T-cell (primary cell): ENCODE results near the gene UBA52. TPM values are rescaled to one million over a fixed set of nuclear protein-coding genes. Genes with fewer than 3 reads are reported as not detected.

Source experiments
- ATAC-seq, 4 experiments: fragments of 200-7000 bp in 3 of 4; fragments of 150-1000 bp in 1 of 4; cut with Tn5 transposase; replicated peaks in 1 of 4; 1 replicate in 3 of 4; 2 replicates in 1 of 4; pipeline ENCODE4 v1.10.0; 2021; ENCODE audit warnings: moderate library complexity in 3 of 4, mild to moderate bottlenecking in 2 of 4, moderate number of reproducible peaks in 1 of 4
- CTCF ChIA-PET, 2 donors: fragments of 300-600 bp; sonication (Branson Sonifier 250); formaldehyde crosslinking; loops; one replicate each; lab custom pipeline; 2022; ENCODE audit warnings: antibody characterized with exemption in 2 of 2; lab: Charles Lee
- POLR2A ChIA-PET, 2 donors: fragments of 300-600 bp; sonication (Branson Sonifier 250); formaldehyde crosslinking; loops; one replicate each; lab custom pipeline; 2022; ENCODE audit warnings: antibody characterized with exemption in 2 of 2; lab: Charles Lee
- DNase-seq, 35 experiments: peaks; one replicate each; pipeline versions ENCODE4 v3.0.0 to v3.0.0-alpha.2; 2013 to 2023
- H3K27ac ChIP-seq: one replicate; pipeline ENCODE4 v1.5.1; 2013; ENCODE audit warnings: low read length
- H3K27me3 ChIP-seq, 2 experiments: replicated peaks in 1 of 2; 1 replicate in 1 of 2; 2 replicates in 1 of 2; pipeline versions ENCODE4 v1.6.1 to v1.7.0; 2013; ENCODE audit warnings: low read length in 1 of 2, mixed read lengths in 1 of 2; ENCODE audit not compliant: control insufficient read depth in 2 of 2, insufficient read depth in 2 of 2; ENCODE audit errors: extremely low read depth in 1 of 2
- H3K36me3 ChIP-seq, 2 donors: 1 replicate in 1 of 2; 2 replicates in 1 of 2; pipeline versions ENCODE4 v1.6.1 to v1.7.0; 2013; ENCODE audit warnings: low read length in 1 of 2; ENCODE audit not compliant: control insufficient read depth in 2 of 2, insufficient read depth in 1 of 2; ENCODE audit errors: extremely low read depth in 1 of 2
- H3K4me1 ChIP-seq, 2 experiments: 1 replicate in 1 of 2; 2 replicates in 1 of 2; pipeline versions ENCODE4 v1.6.1 to v1.7.0; 2013; ENCODE audit warnings: low read length in 2 of 2, mixed read lengths in 1 of 2; ENCODE audit not compliant: insufficient read depth in 2 of 2, control insufficient read depth in 1 of 2; ENCODE audit errors: extremely low read depth in 1 of 2
- H3K4me3 ChIP-seq, 2 donors: 1 replicate in 1 of 2; 2 replicates in 1 of 2; pipeline versions ENCODE4 v1.5.1 to v1.7.0; 2013; ENCODE audit warnings: mild to moderate bottlenecking in 2 of 2, low read length in 1 of 2, moderate library complexity in 1 of 2; ENCODE audit not compliant: control insufficient read depth in 1 of 2; ENCODE audit errors: extremely low read depth in 1 of 2
- H3K9me3 ChIP-seq: 2 replicates; pipeline ENCODE4 v1.7.0; 2013
- H3K27ac Mint-ChIP-seq, 2 donors: one replicate each; pipeline ENCODE4 v1.8.0; 2020 to 2021; ENCODE audit warnings: mild to moderate bottlenecking in 2 of 2, mixed read lengths in 2 of 2
- H3K27me3 Mint-ChIP-seq, 2 donors: one replicate each; pipeline ENCODE4 v1.8.0; 2021 to 2022; ENCODE audit warnings: mixed read lengths in 2 of 2
- H3K36me3 Mint-ChIP-seq: one replicate; pipeline ENCODE4 v1.8.0; 2021; ENCODE audit warnings: mixed read lengths
- H3K4me1 Mint-ChIP-seq, 3 donors: one replicate each; pipeline ENCODE4 v1.8.0; 2020 to 2022; ENCODE audit warnings: mixed read lengths in 3 of 3, mild to moderate bottlenecking in 1 of 3
- H3K4me3 Mint-ChIP-seq, 3 donors: one replicate each; pipeline ENCODE4 v1.8.0; 2020 to 2022; ENCODE audit warnings: mild to moderate bottlenecking in 3 of 3, mixed read lengths in 3 of 3, moderate library complexity in 3 of 3
- H3K9me3 Mint-ChIP-seq, 3 donors: one replicate each; pipeline ENCODE4 v1.8.0; 2020 to 2022; ENCODE audit warnings: mixed read lengths in 3 of 3
- WGBS: methylation state at CpG from one replicate; pipeline ENCODE4 v1.1.5; 2013; ENCODE audit warnings: missing lambda C conversion rate; ENCODE audit not compliant: insufficient coverage; 5-methylcytosine and 5-hydroxymethylcytosine counted together
- total RNA-seq, 35 experiments: library from RNA in 6 of 35; stranded (reverse) in 6 of 35; fragments of 120-200 nt in 1 of 35; gene quantifications; one replicate each; pipeline versions ENCODE4 v1.2.1 to v1.2.4 and lab custom pipeline; 2013 to 2026

The UBA52 gene
- total RNA-seq, 5 donors from 2014 or later (not counting 1 experiment from before 2014, with no cell fraction given), result 1,917 to 2,053 (median 1,972) TPM

DNA sequence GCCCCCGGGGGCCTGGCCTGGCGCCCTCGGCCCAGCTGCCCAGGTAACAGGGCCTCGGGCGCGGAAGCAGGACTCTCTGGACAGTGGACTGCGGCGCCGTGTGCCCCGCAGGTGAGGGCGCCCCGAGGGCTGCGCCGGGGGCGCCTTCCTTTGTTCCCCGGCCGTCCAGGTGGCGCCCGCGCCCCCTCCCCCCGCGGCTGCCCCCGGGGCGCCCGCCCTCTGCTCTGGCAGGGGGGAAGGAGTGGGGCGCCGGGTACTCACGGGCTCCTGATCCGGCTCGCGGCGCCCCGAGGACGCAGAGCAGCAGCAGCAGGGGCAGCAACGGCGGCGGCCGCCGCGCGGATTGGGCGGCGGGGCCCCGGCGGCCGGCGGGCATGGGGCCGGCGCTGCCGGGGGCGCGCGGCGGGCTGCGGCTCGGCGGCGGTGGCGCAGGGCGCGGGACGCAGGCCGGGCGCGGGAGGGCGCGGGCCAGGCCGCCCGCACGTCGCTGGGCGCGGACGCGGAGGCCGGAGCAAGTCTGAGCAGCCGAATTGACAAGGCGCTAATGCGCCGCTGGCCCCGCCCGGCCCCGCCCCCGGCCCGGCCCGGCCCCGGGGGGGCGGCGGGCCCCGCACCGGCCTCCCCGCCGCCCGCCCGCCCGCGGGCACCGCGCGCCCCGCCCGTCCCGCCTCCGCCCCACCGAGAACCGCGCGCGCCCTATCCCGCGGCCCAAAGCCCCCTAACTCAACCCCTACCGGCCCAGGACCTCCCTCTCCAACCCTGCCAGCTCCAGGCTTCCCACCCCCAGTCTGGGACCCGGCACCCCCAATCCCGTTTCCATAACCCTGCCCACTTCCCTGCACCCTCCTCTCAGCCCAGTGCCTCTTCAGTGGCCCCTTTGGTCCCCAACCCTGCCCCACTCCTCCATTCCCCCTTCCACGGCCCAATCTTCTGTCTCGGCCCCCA lies 34.9 kb downstream of the UBA52 start, which contains the start of gene CRLF1:
Gene CRLF1 (minus strand): TSS at position 519 of the 945 bp plus-strand sequence. CDS start 143 bp downstream, at position 376.
- 4% methylated on average over 85 of the region's 116 CpGs for WGBS
- Histone ChIP-seq H3K36me3 (no peaks in the 10 kb centered on the region), H3K4me1 (peaks cover 0 to 36% of the 10 kb centered on the region in 2 experiments), H3K4me3 (no peak within 1 kb of the TSS), H3K9me3 (no peaks in the 10 kb centered on the region), H3K27me3 (peaks cover 14 to 89% of the 10 kb centered on the region in 2 experiments), H3K27ac (no peak within 1 kb of the TSS)
- H3K9me3 Mint-ChIP-seq, result no peaks in the 10 kb centered on the region
- peak within 1 kb of the TSS in 2 of 3 donors; percentile 21 to 52 for H3K4me3 Mint-ChIP-seq
- H3K36me3 Mint-ChIP-seq, result no peaks in the 10 kb centered on the region
- H3K27ac Mint-ChIP-seq, result no peak within 1 kb of the TSS
- ChIA-PET CTCF (interaction anchor here in 1 of 2 donors (0.6 kb wide), 1 partner anchor 50 kb away, joined by 3 read pairs; no protein-coding TSS in a partner anchor), POLR2A (no interaction called here)
- H3K27me3 Mint-ChIP-seq, result peaks cover 47 to 71% of the 10 kb centered on the region in 2 donors
- DNase-seq (no peak), ATAC-seq (no peak)
- peaks cover 7 to 30% (median 16%) of the 10 kb centered on the region in 3 donors for H3K4me1 Mint-ChIP-seq

DNA sequence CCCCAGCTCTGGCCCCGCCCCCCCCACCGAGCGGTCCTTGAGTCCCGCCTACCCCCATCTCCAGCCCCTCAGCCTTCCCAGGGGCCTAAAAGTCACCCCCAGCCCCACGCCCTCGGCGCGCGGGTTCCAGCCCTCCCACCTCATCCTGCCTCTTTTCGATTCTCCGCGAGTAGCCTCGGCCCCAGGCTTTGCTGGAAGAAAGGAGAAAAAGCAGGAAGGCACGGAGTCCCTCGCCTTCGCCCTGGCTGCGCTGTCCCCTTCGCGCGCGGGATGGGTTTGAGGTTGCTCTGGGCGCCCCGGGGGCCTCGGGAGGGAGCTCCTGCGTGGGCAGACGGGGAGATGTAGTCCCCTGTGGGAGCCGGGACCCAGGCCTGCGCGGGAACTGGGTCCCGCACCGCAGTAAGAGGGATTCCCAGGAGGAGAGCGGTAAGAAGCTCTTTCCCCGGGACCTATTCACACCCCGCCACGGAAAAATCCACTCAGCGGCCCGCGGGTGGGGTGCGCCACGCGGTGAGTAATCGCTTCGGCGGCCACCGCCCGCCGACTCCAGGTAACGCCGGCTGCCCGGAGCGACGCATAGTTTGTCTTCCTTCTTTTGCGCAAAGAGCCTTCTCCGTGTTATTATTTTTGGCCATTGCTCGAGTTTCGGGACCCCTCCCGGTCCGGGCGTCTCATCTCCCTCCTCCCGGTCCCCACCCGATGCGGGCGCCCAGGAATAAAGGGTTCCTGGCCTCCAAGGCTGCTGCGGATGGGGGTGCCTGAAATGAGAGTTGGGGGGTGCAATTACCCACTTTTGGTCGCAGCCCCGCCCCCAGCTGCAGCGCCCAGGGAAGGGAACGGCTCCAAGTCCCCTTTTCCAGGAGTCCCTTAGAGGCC lies 35.8 kb downstream of the UBA52 start:
- Mint-ChIP-seq H3K27me3 (peaks cover 41 to 72% of the 10 kb centered on the region in 2 donors), H3K36me3 (no peaks in the 10 kb centered on the region), H3K4me1 (peaks cover 14 to 37% (median 23%) of the 10 kb centered on the region in 3 donors), H3K27ac (no peak overlapping the region), H3K4me3 (peak overlapping the region in 2 of 3 donors; percentile 21 to 45), H3K9me3 (no peaks in the 10 kb centered on the region)
- Histone ChIP-seq H3K27me3 (peaks cover 17 to 89% of the 10 kb centered on the region in 2 experiments), H3K9me3 (no peaks in the 10 kb centered on the region), H3K4me3 (no peak overlapping the region), H3K36me3 (no peaks in the 10 kb centered on the region), H3K4me1 (peaks cover 5 to 45% of the 10 kb centered on the region in 2 experiments), H3K27ac (no peak overlapping the region)
- CTCF ChIA-PET, result interaction anchor here in 1 of 2 donors (0.6 kb wide), 1 partner anchor 50 kb away, joined by 3 read pairs; no protein-coding TSS in a partner anchor
- no peak for ATAC-seq
- POLR2A ChIA-PET, result no interaction called here
- WGBS, result 5% methylated on average over 46 of the region's 68 CpGs
- DNase-seq, result peak in 1 of 35 experiments; percentile 25

DNA sequence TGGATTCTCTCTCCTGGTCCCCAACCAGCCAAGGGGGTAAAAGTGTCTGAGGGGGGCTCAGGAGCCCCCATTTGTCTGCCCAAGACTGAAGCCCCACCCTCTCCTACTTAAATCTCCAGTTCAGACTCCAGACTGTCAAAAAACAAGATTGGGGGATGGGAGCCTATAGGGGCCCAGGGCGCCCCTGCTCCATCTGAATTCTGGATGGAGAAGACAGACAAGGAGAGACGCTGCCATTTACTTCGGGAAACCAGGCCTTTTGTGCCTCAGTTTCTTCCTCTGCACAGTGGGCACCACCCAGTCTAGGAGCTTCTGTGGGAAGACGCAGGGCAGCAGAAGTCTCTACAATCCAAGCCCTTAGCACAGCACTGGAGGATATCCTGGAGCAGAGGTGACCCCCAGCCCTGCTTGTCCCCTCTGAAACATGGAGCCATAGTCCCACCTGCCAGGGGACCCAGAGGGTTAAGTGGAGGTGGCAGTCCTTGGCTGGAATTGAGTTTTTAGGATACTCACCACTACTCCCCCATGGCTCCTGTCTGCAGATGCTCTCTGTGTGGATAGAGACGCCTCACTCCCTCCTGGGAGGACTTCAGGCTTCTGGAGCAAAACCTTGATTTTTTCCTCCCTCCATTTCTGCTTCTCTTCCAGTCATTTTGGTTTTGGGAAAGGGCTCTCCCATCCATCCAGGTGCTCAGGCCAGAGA lies 36.6 kb downstream of the UBA52 start:
- no peaks in the 10 kb centered on the region for H3K36me3 Mint-ChIP-seq
- no peak overlapping the region for H3K27ac Mint-ChIP-seq
- no peaks in the 10 kb centered on the region for H3K9me3 Mint-ChIP-seq
- Histone ChIP-seq H3K27ac (no peak overlapping the region), H3K4me1 (peaks cover 6 to 50% of the 10 kb centered on the region in 2 experiments), H3K4me3 (no peak overlapping the region), H3K36me3 (no peaks in the 10 kb centered on the region), H3K27me3 (peaks cover 17 to 88% of the 10 kb centered on the region in 2 experiments), H3K9me3 (no peaks in the 10 kb centered on the region)
- ChIA-PET POLR2A (no interaction called here), CTCF (no interaction called here)
- peaks cover 35 to 68% of the 10 kb centered on the region in 2 donors for H3K27me3 Mint-ChIP-seq
- ATAC-seq, result no peak
- H3K4me3 Mint-ChIP-seq, result peak overlapping the region in 1 of 3 donors; percentile 45
- H3K4me1 Mint-ChIP-seq, result peaks cover 17 to 36% (median 21%) of the 10 kb centered on the region in 3 donors
- DNase-seq, result no peak
- 18% methylated on average over 4 of the region's 5 CpGs for WGBS

DNA sequence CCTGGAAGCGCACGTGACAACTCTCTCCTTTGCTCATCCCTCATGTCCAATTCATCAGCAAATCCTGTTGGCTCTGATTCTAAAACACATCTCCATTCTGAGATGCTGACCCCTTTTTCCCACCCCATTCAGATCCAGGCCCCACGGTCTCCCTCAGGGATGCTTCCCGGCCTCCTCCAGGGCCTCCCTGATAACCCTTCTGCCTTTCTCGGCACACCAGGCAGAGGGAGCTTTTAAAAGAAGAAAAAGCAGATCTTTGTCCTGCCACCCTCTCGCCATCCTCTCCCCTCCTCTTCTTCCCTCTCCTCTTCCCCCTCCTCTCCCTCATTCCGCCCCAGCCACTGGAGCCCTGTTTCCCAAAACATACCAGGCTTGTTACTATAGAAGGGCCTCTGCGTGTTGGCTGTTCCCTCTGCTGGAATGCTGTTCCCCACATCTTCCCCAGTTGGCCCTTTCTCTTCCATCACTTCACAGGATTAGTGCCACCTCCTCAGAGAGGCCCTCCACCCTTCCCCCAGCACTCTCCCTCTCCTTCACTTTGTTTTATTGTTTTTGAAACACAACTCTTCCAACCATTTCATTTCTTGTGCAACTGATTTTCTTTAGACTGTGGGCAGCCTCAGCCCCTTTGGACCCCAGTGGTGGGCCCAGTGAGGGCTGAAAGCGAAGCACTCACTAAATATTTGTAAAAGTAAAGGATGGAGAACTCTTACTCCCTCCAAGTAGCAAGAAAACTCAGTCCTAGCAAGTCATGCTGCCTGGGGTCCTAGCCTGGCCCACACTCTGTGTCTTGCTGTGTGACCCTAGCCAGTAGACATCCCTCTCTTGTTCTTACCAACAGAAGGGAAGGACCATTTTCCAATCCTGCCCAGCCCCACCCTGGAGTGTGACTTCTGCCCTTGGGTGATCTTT lies 37.4 kb downstream of the UBA52 start:
- ChIA-PET CTCF (interaction anchor here in 1 of 2 donors (0.6 kb wide), 1 partner anchor 189 kb away, joined by 4 read pairs; no protein-coding TSS in a partner anchor), POLR2A (interaction anchor here in 1 of 2 donors (0.6 kb wide), 1 partner anchor 14 kb away, joined by 6 read pairs; no protein-coding TSS in a partner anchor)
- WGBS, result 34% methylated on average over 8 of the region's 9 CpGs
- DNase-seq, result no peak
- H3K27ac Mint-ChIP-seq, result peak overlapping the region in 1 of 2 donors; percentile 15
- peaks cover 41 to 75% of the 10 kb centered on the region in 2 donors for H3K27me3 Mint-ChIP-seq
- no peaks in the 10 kb centered on the region for H3K9me3 Mint-ChIP-seq
- H3K27me3 ChIP-seq, result peaks cover 17 to 88% of the 10 kb centered on the region in 2 experiments
- no peak for ATAC-seq
- H3K4me1 Mint-ChIP-seq, result peaks cover 20 to 41% (median 20%) of the 10 kb centered on the region in 3 donors
- no peak overlapping the region for H3K27ac ChIP-seq
- no peaks in the 10 kb centered on the region for H3K9me3 ChIP-seq
- no peaks in the 10 kb centered on the region for H3K36me3 Mint-ChIP-seq
- peaks cover 6 to 49% of the 10 kb centered on the region in 2 experiments for H3K4me1 ChIP-seq
- H3K4me3 Mint-ChIP-seq, result peak overlapping the region in 1 of 3 donors; percentile 9
- no peak overlapping the region for H3K4me3 ChIP-seq
- no peaks in the 10 kb centered on the region for H3K36me3 ChIP-seq

DNA sequence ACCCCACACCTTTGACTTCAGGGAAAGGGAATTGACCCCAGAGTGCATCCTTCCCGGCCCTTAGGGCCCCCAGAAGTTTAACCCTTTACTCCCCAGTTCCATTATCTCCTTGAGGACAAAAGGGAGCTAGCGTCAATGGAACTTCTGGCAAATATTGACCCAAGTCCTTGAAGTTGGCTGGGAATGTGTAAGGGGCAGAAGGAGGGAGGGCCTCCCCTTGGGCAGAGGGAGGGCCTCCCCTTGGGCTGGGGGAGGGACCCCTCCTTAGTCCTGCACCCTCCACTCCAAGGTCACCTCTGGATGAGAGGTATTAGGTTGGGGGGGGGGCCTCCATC lies 38.0 kb downstream of the UBA52 start:
- Histone ChIP-seq H3K4me1 (peaks cover 6 to 49% of the 10 kb centered on the region in 2 experiments), H3K27me3 (peaks cover 17 to 88% of the 10 kb centered on the region in 2 experiments), H3K9me3 (no peaks in the 10 kb centered on the region), H3K27ac (no peak overlapping the region), H3K4me3 (no peak overlapping the region), H3K36me3 (no peaks in the 10 kb centered on the region)
- Mint-ChIP-seq H3K9me3 (no peaks in the 10 kb centered on the region), H3K36me3 (no peaks in the 10 kb centered on the region), H3K27me3 (peaks cover 47 to 76% of the 10 kb centered on the region in 2 donors), H3K4me3 (peak overlapping the region in 1 of 3 donors; percentile 32), H3K4me1 (peaks cover 20 to 41% (median 20%) of the 10 kb centered on the region in 3 donors), H3K27ac (no peak overlapping the region)
- POLR2A ChIA-PET, result interaction anchor here in 1 of 2 donors (0.6 kb wide), 1 partner anchor 14 kb away, joined by 6 read pairs; no protein-coding TSS in a partner anchor
- no peak for ATAC-seq
- DNase-seq, result no peak
- no CpG with 5 or more reads among the region's 2 CpGs for WGBS
- CTCF ChIA-PET, result no interaction called here
